Measurements from ENCODE around the gene RAMACL.

The RAMACL gene

DNA sequence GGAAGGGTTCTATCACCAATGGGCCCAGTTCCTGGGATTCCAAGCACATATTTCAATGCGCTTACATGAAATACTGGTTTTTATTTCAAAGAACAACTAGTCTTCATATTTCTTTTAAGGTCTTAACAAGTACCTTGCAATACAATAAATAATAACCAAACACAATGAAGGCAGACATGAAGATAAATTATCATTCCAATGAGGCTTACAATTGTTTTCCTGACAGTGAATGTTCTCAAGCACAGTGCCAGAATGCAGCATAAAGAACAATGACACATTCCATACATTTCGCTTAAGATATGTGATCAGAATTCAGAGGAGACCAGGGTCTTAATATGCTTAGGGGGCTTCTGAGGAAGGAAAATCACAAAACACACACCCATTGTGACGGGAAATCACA, 26.3 kb downstream of the RAMACL start:
- H3K36me3 ChIP-seq (replicated peaks) = no peaks in the 10 kb centered on the region
- H3K27me3 ChIP-seq (replicated peaks) = no peaks in the 10 kb centered on the region
- in situ Hi-C loops (cut with HindIII; ENCODE audit: low pct_ligation_motif_present, low sequenced_read_pairs) = no loop called here
- no peak overlapping the region for H3K4me3 ChIP-seq (ENCODE audit: low read depth, low read length)
- no peak overlapping the region for H3K27ac ChIP-seq
- DNase-seq = no peak
- TF ChIP-seq, protein P1, sequence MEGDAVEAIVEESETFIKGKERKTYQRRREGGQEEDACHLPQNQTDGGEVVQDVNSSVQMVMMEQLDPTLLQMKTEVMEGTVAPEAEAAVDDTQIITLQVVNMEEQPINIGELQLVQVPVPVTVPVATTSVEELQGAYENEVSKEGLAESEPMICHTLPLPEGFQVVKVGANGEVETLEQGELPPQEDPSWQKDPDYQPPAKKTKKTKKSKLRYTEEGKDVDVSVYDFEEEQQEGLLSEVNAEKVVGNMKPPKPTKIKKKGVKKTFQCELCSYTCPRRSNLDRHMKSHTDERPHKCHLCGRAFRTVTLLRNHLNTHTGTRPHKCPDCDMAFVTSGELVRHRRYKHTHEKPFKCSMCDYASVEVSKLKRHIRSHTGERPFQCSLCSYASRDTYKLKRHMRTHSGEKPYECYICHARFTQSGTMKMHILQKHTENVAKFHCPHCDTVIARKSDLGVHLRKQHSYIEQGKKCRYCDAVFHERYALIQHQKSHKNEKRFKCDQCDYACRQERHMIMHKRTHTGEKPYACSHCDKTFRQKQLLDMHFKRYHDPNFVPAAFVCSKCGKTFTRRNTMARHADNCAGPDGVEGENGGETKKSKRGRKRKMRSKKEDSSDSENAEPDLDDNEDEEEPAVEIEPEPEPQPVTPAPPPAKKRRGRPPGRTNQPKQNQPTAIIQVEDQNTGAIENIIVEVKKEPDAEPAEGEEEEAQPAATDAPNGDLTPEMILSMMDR (IDR thresholded peaks at IDR 0.05; ENCODE audit: low read depth, low read length, missing control alignments) = no peak

GRCh38 chr6:166559662-166560061, 26.8 kb downstream of the RAMACL start:
- in situ Hi-C loops (cut with HindIII; ENCODE audit: low pct_ligation_motif_present, low sequenced_read_pairs) = no loop called here
- TF ChIP-seq, protein P1 (IDR thresholded peaks at IDR 0.05; ENCODE audit: low read depth, low read length, missing control alignments) = no peak
- H3K27ac ChIP-seq = no peak overlapping the region

DNA sequence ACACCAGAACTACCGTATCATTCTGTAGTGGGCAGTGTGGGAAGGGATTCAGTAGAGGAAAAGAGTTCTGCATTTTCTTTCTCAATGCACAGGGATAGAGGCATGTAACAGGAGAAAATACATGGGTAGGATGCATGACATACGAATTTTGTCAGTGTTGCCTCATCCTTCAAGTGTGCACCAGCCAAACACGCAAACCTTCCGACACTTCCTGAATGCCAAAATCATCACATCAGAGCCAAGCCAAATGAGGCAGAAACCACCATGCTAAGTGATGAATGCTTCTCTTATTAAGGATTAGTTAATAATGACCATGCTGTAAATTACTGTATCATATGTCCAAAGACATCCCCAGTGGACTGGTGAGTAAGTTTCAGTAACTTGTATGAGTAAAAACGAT, 27.3 kb downstream of the RAMACL start:
- in situ Hi-C loops (cut with HindIII; ENCODE audit: low pct_ligation_motif_present, low sequenced_read_pairs) = no loop called here
- H3K4me3 ChIP-seq (ENCODE audit: low read depth, low read length) = no peak overlapping the region
- H3K27ac ChIP-seq = no peak overlapping the region
- no peaks in the 10 kb centered on the region for H3K27me3 ChIP-seq (replicated peaks)
- H3K36me3 ChIP-seq (replicated peaks) = no peaks in the 10 kb centered on the region
- no peak for DNase-seq
- TF ChIP-seq, protein P1 (IDR thresholded peaks at IDR 0.05; ENCODE audit: low read depth, low read length, missing control alignments) = no peak

More at GRCh38 chr6:166559662-166560061, 26.8 kb downstream of the RAMACL start:
- Histone ChIP-seq H3K27me3 (replicated peaks) (no peaks in the 10 kb centered on the region), H3K4me3 (ENCODE audit: low read depth, low read length) (no peak overlapping the region), H3K36me3 (replicated peaks) (no peaks in the 10 kb centered on the region)
- DNase-seq = no peak

DNA sequence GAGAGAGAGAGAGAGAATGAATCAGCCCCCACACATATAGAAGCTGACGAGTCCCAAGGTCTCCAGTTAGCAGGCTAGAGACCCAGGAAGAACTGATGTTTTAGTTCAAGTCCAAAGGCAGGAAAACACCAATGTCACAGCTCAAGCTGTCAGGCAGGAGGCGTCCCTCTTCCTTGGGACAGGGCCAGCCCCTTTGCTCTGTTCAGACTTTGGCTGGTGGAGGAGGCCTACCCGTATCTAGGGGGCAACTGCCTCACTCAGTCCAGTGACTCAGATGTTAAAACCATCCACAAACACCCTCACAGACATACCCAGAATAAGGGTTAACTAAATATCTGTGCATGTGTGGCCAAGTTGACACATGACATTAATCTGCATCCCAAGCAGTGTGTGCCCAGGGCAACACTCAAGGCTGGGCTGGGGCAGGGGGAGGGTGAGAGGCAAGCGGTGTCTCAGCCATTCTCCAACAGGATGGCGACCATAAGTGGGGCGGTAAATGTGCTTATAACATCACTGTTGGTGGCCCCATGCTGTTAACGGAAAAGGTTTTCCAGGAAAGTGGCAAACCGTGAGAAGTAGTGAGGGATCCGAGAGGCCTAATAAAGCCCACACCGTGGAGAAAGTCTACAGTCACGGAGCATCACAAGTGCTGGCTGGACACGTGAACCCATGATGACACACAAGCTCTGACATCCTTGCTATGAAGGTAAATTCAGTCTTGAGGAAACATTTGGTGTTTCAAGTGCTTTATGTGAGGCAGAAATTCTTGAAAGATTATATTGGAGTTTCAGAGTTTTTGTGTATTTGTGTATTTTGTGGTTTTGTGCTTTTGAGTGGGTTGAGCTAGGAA, 28.1 kb downstream of the RAMACL start:
- no peaks in the 10 kb centered on the region for H3K27me3 ChIP-seq (replicated peaks)
- TF ChIP-seq, protein P1 (IDR thresholded peaks at IDR 0.05; ENCODE audit: low read depth, low read length, missing control alignments) = no peak
- H3K36me3 ChIP-seq (replicated peaks) = no peaks in the 10 kb centered on the region
- H3K27ac ChIP-seq = no peak overlapping the region
- in situ Hi-C loops (cut with HindIII; ENCODE audit: low pct_ligation_motif_present, low sequenced_read_pairs) = no loop called here
- H3K4me3 ChIP-seq (ENCODE audit: low read depth, low read length) = no peak overlapping the region
- no peak for DNase-seq

GRCh38 chr6:166556863-166557322, 29.6 kb downstream of the RAMACL start:
- Histone ChIP-seq H3K4me3 (ENCODE audit: low read depth, low read length) (no peak overlapping the region), H3K36me3 (replicated peaks) (no peaks in the 10 kb centered on the region), H3K27me3 (replicated peaks) (no peaks in the 10 kb centered on the region), H3K27ac (no peak overlapping the region)
- in situ Hi-C loops (cut with HindIII; ENCODE audit: low pct_ligation_motif_present, low sequenced_read_pairs) = no loop called here
- peak; percentile 47 for DNase-seq
- TF ChIP-seq, protein P1 (IDR thresholded peaks at IDR 0.05; ENCODE audit: low read depth, low read length, missing control alignments) = no peak

Measured in brain microvascular endothelial cell (primary cell).